GM23248 (cell line): ENCODE results near the gene MBD3L5. TPM values are rescaled to one million over a fixed set of nuclear protein-coding genes. Genes with fewer than 3 reads are reported as not detected.
A peak's percentile ranks its signal among the peaks of the same experiment; 100 is the strongest.
"Not testable (repeated sequence)": the region's sequence is repeated elsewhere in the genome, so short reads cannot be mapped to it uniquely, and the experiment has no call there.

Experiments
- DNase-seq: peaks from one replicate; pipeline ENCODE4 v3.0.0-alpha.2; 2015
- H2AFZ ChIP-seq: fragments of 200-600 bp; sonication (generic); 2 replicates; pipeline ENCODE4 v1.6.1; 2016; ENCODE audit warnings: antibody characterized with exemption
- H3F3A ChIP-seq: fragments of 200-600 bp; sonication (generic); 2 replicates; pipeline ENCODE4 v1.6.1; 2016; ENCODE audit warnings: mild to moderate bottlenecking, antibody characterized with exemption, mixed run types; ENCODE audit not compliant: insufficient read depth
- H3K27ac ChIP-seq: fragments of 200-600 bp; sonication (generic); 2 replicates; pipeline ENCODE4 v1.5.1; 2016; ENCODE audit warnings: mild to moderate bottlenecking
- H3K27me3 ChIP-seq: fragments of 200-600 bp; sonication (generic); replicated peaks from 2 replicates; pipeline ENCODE4 v1.6.1; 2016; ENCODE audit warnings: mild to moderate bottlenecking; ENCODE audit not compliant: insufficient read depth
- H3K36me3 ChIP-seq: fragments of 200-600 bp; sonication (generic); 2 replicates; pipeline ENCODE4 v1.6.1; 2016; ENCODE audit warnings: low read depth, mild to moderate bottlenecking
- H3K4me1 ChIP-seq: fragments of 200-600 bp; sonication (generic); 2 replicates; pipeline ENCODE4 v1.6.1; 2016; ENCODE audit warnings: mild to moderate bottlenecking; ENCODE audit not compliant: insufficient read depth
- H3K4me2 ChIP-seq: fragments of 200-600 bp; sonication (generic); one replicate; pipeline ENCODE4 v1.6.1; 2016; ENCODE audit warnings: mild to moderate bottlenecking; ENCODE audit not compliant: unreplicated experiment
- H3K4me3 ChIP-seq: fragments of 200-600 bp; sonication (generic); 2 replicates; pipeline ENCODE4 v1.5.1; 2016; ENCODE audit warnings: mild to moderate bottlenecking
- H3K79me2 ChIP-seq: fragments of 200-600 bp; sonication (generic); 2 replicates; pipeline ENCODE4 v1.6.1; 2016; ENCODE audit warnings: mild to moderate bottlenecking; ENCODE audit not compliant: insufficient read depth
- H3K9ac ChIP-seq: fragments of 200-600 bp; sonication (generic); 2 replicates; pipeline ENCODE4 v1.6.1; 2016; ENCODE audit warnings: mild to moderate bottlenecking
- H3K9me2 ChIP-seq: fragments of 200-600 bp; sonication (generic); 2 replicates; pipeline ENCODE4 v1.6.1; 2016; ENCODE audit warnings: mixed run types, mild to moderate bottlenecking, moderate library complexity; ENCODE audit not compliant: insufficient read depth
- H3K9me3 ChIP-seq: fragments of 200-600 bp; sonication (generic); one replicate; pipeline ENCODE4 v1.6.1; 2017; ENCODE audit warnings: low read depth
- H4K20me1 ChIP-seq: fragments of 200-600 bp; sonication (generic); 2 replicates; pipeline ENCODE4 v1.6.0; 2016; ENCODE audit not compliant: insufficient read depth
- EZH2 ChIP-seq: fragments of 200-600 bp; sonication (generic); IDR thresholded peaks from 2 replicates; pipeline ENCODE4 v1.6.1; 2018; ENCODE audit warnings: antibody characterized with exemption, mild to moderate bottlenecking; ENCODE audit not compliant: insufficient read depth, poor library complexity, severe bottlenecking
- EZH2phosphoT487 ChIP-seq: fragments of 200-600 bp; sonication (generic); IDR thresholded peaks from 2 replicates; pipeline ENCODE4 v1.6.1; 2018; ENCODE audit warnings: antibody characterized with exemption, moderate library complexity, mild to moderate bottlenecking, low read depth; ENCODE audit not compliant: insufficient read depth
- WGBS, 2 experiments: methylation state at CpG; one replicate each; pipeline ENCODE4 v1.1.6; 2015 to 2017; ENCODE audit warnings: low lambda C conversion rate in 2 of 2, low coverage in 1 of 2; ENCODE audit errors: missing lambda C conversion rate in 2 of 2; 5-methylcytosine and 5-hydroxymethylcytosine counted together
- in situ Hi-C: fragments of 300-500 bp; cut with MboI; formaldehyde crosslinking; loops from 2 replicates; pipeline ENCODE4 v1.15.0; 2020
- polyA plus RNA-seq: library from polyadenylated mRNA; unstranded; fragments of >200 nt; fragmentation: Nextera tagmentation; extraction: Ambion mirVana; gene quantifications from 2 replicates; pipeline ENCODE4 v1.2.1, GENCODE V29; 2016
- total RNA-seq: library from RNA; depleted of rRNA; stranded (reverse); fragments of >200 nt; shearing (Covaris generic); gene quantifications from 2 replicates; pipeline ENCODE4 v1.2.3, GENCODE V29; 2014

MBD3L5 gene
- total and polyA plus RNA-seq, 2 experiments from 2014 or later, result not detected

DNA sequence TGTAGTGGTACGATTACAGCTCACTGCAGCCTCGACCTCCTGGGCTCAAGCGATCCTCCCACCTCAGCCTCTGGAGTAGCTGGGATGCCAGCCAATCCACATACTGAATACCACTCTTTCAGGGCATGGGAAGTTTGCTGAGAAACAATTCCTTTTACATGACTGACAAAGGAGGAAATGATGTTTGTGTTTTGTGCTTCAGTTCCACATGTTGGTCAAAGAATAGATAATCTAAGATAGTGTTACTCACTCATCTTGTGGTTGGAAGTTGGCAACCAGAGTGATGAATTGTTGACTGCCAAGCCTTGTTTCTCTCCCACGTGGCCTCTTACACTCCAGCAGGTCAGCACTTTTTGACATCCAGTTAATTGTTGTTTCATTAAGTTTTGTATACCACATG is 16.7 kb upstream of the MBD3L5 start:
- H3K9me2 ChIP-seq, result no peaks in the 10 kb centered on the region
- H4K20me1 ChIP-seq, result no peaks in the 10 kb centered on the region
- 0 out of 2 replicates have a peak, but pooled peaks cover 4% of the 10 kb centered on the region for H3K27me3 ChIP-seq
- no peaks in the 10 kb centered on the region for H3K79me2 ChIP-seq
- H3F3A ChIP-seq, result peaks cover 9% of the 10 kb centered on the region; the same call in 1 of the 2 replicates
- WGBS, 2 experiments, result 50 to 57% methylated on average over 4 of the region's 4 CpGs
- H3K27ac ChIP-seq, result no peak overlapping the region
- H3K4me2 ChIP-seq, result no peak overlapping the region
- no peaks in the 10 kb centered on the region for H3K9me3 ChIP-seq
- peak; percentile 42 for DNase-seq
- H3K36me3 ChIP-seq, result no peaks in the 10 kb centered on the region
- no peak overlapping the region for H2AFZ ChIP-seq
- TF ChIP-seq EZH2phosphoT487 (no peak), EZH2 (no peak)
- H3K4me1 ChIP-seq, result no peaks in the 10 kb centered on the region
- no peak overlapping the region for H3K4me3 ChIP-seq
- no peak overlapping the region for H3K9ac ChIP-seq
- in situ Hi-C loops, result no loop called here

DNA sequence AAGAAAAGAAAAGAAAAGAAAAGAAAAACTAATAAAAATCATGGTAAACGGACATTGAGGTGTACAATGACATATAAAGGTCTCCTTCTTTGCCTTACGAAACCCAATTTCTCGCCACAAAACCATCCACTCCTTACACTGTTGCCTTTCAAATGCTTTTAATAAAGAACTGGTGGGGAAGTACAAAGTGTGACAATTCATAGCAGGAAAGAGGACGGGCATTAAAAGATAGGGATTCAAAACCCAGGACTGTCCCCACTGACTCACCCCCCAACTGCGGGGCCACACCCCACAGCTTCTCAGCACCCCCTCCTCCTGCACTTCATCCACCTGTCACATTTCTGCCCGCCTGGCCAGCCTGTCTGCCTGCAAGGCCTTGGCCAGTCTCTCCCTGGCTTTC is 11.6 kb upstream of the MBD3L5 start:
- H3K9me3 ChIP-seq, result no peaks in the 10 kb centered on the region
- no peak overlapping the region for H3K4me2 ChIP-seq
- DNase-seq, result no peak
- no peak overlapping the region for H2AFZ ChIP-seq
- in situ Hi-C loops, result no loop called here
- H3F3A ChIP-seq, result peaks cover 1% of the 10 kb centered on the region; the same call in 1 of the 2 replicates
- H3K27me3 ChIP-seq, result 0 out of 2 replicates have a peak, but pooled peaks cover 4% of the 10 kb centered on the region
- no peaks in the 10 kb centered on the region for H3K4me1 ChIP-seq
- H3K9me2 ChIP-seq, result no peaks in the 10 kb centered on the region
- no peaks in the 10 kb centered on the region for H3K36me3 ChIP-seq
- no peaks in the 10 kb centered on the region for H3K79me2 ChIP-seq
- H4K20me1 ChIP-seq, result no peaks in the 10 kb centered on the region
- H3K4me3 ChIP-seq, result no peak overlapping the region
- WGBS, 2 experiments, result 46 to 50% methylated on average over 6 of the region's 6 CpGs
- H3K9ac ChIP-seq, result no peak overlapping the region
- H3K27ac ChIP-seq, result no peak overlapping the region
- TF ChIP-seq EZH2phosphoT487 (no peak), EZH2 (no peak)

DNA sequence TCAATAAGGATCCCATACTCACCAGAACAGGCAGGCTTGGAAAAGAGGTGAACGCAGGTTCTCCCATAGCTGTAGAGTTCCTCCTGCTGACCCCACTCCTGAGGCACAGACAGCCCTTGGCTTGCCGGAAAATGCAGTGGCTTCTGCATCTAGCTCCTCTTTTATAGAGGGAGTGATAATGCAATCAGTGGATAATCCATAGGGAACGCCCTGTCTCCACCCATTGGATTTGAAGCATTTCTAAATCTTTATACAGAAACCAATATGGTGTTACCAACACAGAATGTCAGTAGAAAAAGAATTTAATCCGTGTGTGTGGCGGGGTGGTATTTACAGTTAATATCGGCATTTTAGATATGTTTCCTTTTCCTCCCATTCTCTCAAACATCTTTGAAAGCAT is 9.0 kb upstream of the MBD3L5 start, which contains the start of gene MBD3L2B:
Gene MBD3L2B (minus strand): TSS at position 101 of the 400 bp plus-strand sequence. CDS start 34 bp downstream, at position 67.
- H3K4me1 ChIP-seq, H3K79me2 ChIP-seq, H2AFZ ChIP-seq, DNase-seq, H3K36me3 ChIP-seq, in situ Hi-C loops, H3K27me3 ChIP-seq, H3K9me2 ChIP-seq, H3F3A ChIP-seq, H4K20me1 ChIP-seq, H3K9ac ChIP-seq, H3K27ac ChIP-seq, H3K4me2 ChIP-seq, H3K4me3 ChIP-seq, H3K9me3 ChIP-seq: not testable (repeated sequence)
- WGBS, 2 experiments, result no CpG with 5 or more reads among the region's 6 CpGs

DNA sequence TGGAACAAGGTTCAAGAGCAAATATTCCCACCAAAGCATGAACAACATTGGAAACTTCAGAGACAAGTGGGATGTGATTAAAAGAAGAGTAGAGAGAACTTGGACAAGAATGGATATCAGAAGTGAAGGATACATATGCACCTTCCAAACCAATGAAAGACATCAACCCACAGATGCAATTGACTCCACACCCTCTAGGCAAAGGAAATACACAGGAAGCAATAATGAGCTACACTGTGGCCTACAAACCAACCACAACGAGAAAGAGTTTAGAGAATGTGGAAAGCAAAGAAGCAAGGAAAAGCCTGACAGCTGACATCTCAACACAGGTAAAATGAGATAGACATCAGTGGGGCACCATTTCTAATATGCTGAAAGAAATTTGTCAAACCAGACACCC is 1.6 kb upstream of the MBD3L5 start:
- H3K9me3 ChIP-seq, H3K4me1 ChIP-seq, H3K27me3 ChIP-seq, H3K27ac ChIP-seq, DNase-seq, in situ Hi-C loops, H3K9me2 ChIP-seq, H2AFZ ChIP-seq, H4K20me1 ChIP-seq, H3K9ac ChIP-seq, H3F3A ChIP-seq, H3K4me2 ChIP-seq, H3K36me3 ChIP-seq, H3K79me2 ChIP-seq, H3K4me3 ChIP-seq: not testable (repeated sequence)
- no CpG with 5 or more reads among the region's 1 CpG for WGBS, 2 experiments

DNA sequence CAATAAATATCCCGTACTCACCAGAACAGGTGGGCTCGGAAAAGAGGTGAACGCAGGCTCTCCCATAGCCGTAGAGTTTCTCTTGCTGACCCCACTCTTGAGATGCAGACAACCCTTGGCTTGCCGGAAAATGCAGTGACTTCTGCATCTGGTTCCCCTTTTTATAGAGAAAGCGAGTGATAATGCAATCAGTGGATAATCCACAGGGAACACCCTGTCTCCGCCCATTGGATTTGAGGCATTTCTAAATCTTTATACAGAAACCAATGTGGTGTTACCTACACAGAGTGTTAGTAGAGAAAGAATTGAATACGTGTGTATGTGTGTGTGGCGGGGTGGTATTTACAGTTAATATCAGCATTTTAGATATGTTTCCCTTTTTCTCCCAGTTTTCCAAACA is 9.7 kb downstream of the MBD3L5 start, which contains the start of gene MBD3L4:
Gene MBD3L4 (minus strand): TSS at position 101 of the 400 bp plus-strand sequence. CDS start 35 bp downstream, at position 66.
- H4K20me1 ChIP-seq, H2AFZ ChIP-seq, in situ Hi-C loops, H3K27ac ChIP-seq, H3K4me1 ChIP-seq, H3K36me3 ChIP-seq, H3K9me2 ChIP-seq, H3F3A ChIP-seq, H3K4me3 ChIP-seq, H3K27me3 ChIP-seq, DNase-seq, H3K9ac ChIP-seq, H3K9me3 ChIP-seq, H3K79me2 ChIP-seq, H3K4me2 ChIP-seq: not testable (repeated sequence)
- 56 to 86% methylated on average over 1 of the region's 9 CpGs for WGBS, 2 experiments

DNA sequence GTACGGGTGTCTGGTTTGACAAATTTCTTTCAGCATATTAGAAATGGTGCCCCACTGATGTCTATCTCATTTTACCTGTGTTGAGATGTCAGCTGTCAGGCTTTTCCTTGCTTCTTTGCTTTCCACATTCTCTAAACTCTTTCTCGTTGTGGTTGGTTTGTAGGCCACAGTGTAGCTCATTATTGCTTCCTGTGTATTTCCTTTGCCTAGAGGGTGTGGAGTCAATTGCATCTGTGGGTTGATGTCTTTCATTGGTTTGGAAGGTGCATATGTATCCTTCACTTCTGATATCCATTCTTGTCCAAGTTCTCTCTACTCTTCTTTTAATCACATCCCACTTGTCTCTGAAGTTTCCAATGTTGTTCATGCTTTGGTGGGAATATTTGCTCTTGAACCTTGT is 11.2 kb downstream of the MBD3L5 start:
- H3K4me1 ChIP-seq, in situ Hi-C loops, DNase-seq, H4K20me1 ChIP-seq, H3K36me3 ChIP-seq, H3K4me2 ChIP-seq, H3K9me2 ChIP-seq, H3K9me3 ChIP-seq, H3K79me2 ChIP-seq, H3K27ac ChIP-seq, H3K27me3 ChIP-seq, H2AFZ ChIP-seq, H3F3A ChIP-seq, H3K4me3 ChIP-seq, H3K9ac ChIP-seq: not testable (repeated sequence)
- no CpG with 5 or more reads among the region's 2 CpGs for WGBS, 2 experiments

DNA sequence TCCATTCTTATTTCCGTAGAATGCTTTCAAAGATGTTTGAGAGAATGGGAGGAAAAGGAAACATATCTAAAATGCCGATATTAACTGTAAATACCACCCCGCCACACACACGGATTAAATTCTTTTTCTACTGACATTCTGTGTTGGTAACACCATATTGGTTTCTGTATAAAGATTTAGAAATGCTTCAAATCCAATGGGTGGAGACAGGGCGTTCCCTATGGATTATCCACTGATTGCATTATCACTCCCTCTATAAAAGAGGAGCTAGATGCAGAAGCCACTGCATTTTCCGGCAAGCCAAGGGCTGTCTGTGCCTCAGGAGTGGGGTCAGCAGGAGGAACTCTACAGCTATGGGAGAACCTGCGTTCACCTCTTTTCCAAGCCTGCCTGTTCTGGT is 18.6 kb downstream of the MBD3L5 start, which contains the start of gene MBD3L2:
Gene MBD3L2 (plus strand): TSS at position 301 of the 400 bp plus-strand sequence. CDS start 53 bp downstream, at position 354.
- H3F3A ChIP-seq, H3K27ac ChIP-seq, H3K9me3 ChIP-seq, H3K4me2 ChIP-seq, H3K4me1 ChIP-seq, H2AFZ ChIP-seq, H3K4me3 ChIP-seq, in situ Hi-C loops, H3K9ac ChIP-seq, H4K20me1 ChIP-seq, H3K27me3 ChIP-seq, DNase-seq, H3K79me2 ChIP-seq, H3K36me3 ChIP-seq, H3K9me2 ChIP-seq: not testable (repeated sequence)
- WGBS, 2 experiments, result no CpG with 5 or more reads among the region's 7 CpGs
